K562 (cell line): ENCODE data around the gene MTPN. TPM values are rescaled to one million over a fixed set of nuclear protein-coding genes. Genes with fewer than 3 reads are reported as not detected.
A peak's percentile ranks its signal among the peaks of the same experiment; 100 is the strongest.

Source experiments
- ESRRB ChIP-seq: fragments of 250-450 bp; sonication (Bioruptor Pico); IDR thresholded peaks from 2 replicates; pipeline ENCODE4 v1.5.0; 2020; ENCODE audit warnings: mild to moderate bottlenecking, moderate library complexity, borderline replicate concordance
- GABPB2 ChIP-seq: fragments of 250-450 bp; sonication (Bioruptor Pico); conservative IDR thresholded peaks from 2 replicates; pipeline ENCODE4 v1.5.1; 2021; ENCODE audit warnings: mild to moderate bottlenecking
- HDAC1 ChIP-seq, 2 experiments: fragments of 450-650 bp; IDR thresholded peaks; 2 replicates each; pipeline ENCODE4 v1.6.1; 2016 to 2017; ENCODE audit warnings: inconsistent platforms in 1 of 2, mild to moderate bottlenecking in 1 of 2, moderate library complexity in 1 of 2
- HNRNPUL1 ChIP-seq: fragments of 200-400 bp; formaldehyde crosslinking; IDR thresholded peaks from 2 replicates; pipeline ENCODE4 v1.6.1; 2017; ENCODE audit warnings: low read length
- MECOM ChIP-seq: fragments of 250-450 bp; sonication (Bioruptor Pico); IDR thresholded peaks from 2 replicates; pipeline ENCODE4 v1.8.0; 2022; ENCODE audit warnings: inconsistent platforms
- SMARCA5 ChIP-seq: fragments of 450-650 bp; IDR thresholded peaks from 2 replicates; pipeline ENCODE4 v1.6.1; 2016
- SNRNP70 ChIP-seq: fragments of 200-400 bp; formaldehyde crosslinking; optimal IDR thresholded peaks from 2 replicates; pipeline ENCODE3; 2017; ENCODE audit warnings: low read depth, low read length
- ZNF347 ChIP-seq: fragments of 450-650 bp; formaldehyde crosslinking; IDR thresholded peaks from 2 replicates; pipeline ENCODE4 v1.4.0; 2020; ENCODE audit warnings: low read depth, mild to moderate bottlenecking, moderate library complexity
- ZNF586 ChIP-seq: fragments of 450-650 bp; formaldehyde crosslinking; conservative IDR thresholded peaks from 2 replicates; pipeline ENCODE4 v1.4.0; 2020; ENCODE audit warnings: mild to moderate bottlenecking, moderate library complexity
- ZNF75A ChIP-seq: fragments of 450-650 bp; formaldehyde crosslinking; IDR thresholded peaks from 2 replicates; pipeline ENCODE4 v1.4.0; 2020; ENCODE audit warnings: mild to moderate bottlenecking
- polyA plus RNA-seq, 8 experiments: library from polyadenylated mRNA; depleted of rRNA in 4 of 8; stranded (reverse) in 5 of 8; unstranded in 3 of 8; fragments of >200 nt; fragmentation: Nextera tagmentation in 2 of 8; fragmentation: Illumina TruSeq in 1 of 8; extraction: Ambion mirVana in 2 of 8; extraction: Trizol in 1 of 8; gene quantifications; 2 replicates each; pipeline versions ENCODE4 v1.2.1 to v1.2.3, GENCODE V29; 2011 to 2014; ENCODE audit warnings: inconsistent platforms in 1 of 8, missing spikeins in 1 of 8
- total RNA-seq, 7 experiments: library from RNA; depleted of rRNA in 6 of 7; stranded (reverse); fragments of >200 nt in 6 of 7; fragmentation: Illumina TruSeq in 2 of 7; extraction: Trizol in 2 of 7; gene quantifications; 2 replicates each; pipeline versions ENCODE4 v1.2.1 to v1.2.3, GENCODE V29; 2011 to 2021; ENCODE audit warnings: low replicate concordance in 1 of 7
- TF ChIP-seq, protein P1 (sequence below): fragments of 150-350 bp; conservative IDR thresholded peaks from 2 replicates; pipeline ENCODE4 v1.6.1; 2014; ENCODE audit warnings: low read length
- TF ChIP-seq, protein P2 (sequence below): sonication (generic); formaldehyde crosslinking; IDR thresholded peaks from 2 replicates; pipeline ENCODE4 v1.8.0; 2023; ENCODE audit warnings: mild to moderate bottlenecking, missing genetic modification reagents
- TF ChIP-seq, protein P3 (sequence below): fragments of 450-650 bp; IDR thresholded peaks from 2 replicates; pipeline ENCODE4 v1.6.1; 2016; ENCODE audit warnings: low read depth

Gene MTPN
- total and polyA plus RNA-seq, 9 of the 15 experiments (the other 6 are each of a cell fraction or from before 2014, with no cell fraction given): 68.5 to 261 (median 156) TPM

DNA sequence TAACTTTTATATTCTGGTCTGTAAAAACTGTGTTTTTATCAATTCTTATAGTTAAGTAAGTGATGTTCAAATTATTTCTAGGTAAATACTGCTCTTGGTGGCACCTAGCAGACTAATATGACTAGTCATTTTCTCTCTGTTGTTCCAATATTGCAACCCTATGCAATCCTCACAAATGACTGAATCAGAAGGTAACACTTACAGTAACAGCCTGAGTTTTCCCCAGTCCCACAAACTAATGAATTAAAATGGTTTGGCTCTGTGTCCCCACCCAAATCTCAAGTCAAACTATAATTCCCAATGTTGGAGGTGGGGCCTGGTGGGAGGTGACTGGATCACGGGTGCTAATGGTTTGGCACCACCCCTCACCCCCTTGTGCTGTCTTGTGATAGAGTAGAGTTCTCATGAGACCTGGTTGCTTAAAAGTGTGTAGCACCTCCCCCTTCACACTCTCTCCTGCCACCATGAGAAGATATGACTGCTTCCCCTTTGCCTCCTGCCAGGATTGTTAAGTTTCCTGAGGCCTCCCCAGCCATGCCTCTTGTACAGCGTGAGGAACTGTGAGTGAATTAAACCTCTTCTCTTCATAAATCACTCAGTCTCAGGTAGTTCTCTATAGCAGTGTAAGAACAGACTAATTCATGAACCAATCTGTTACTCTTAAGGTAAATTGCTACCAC, 43.5 kb downstream of the MTPN start (continued):
- TF ChIP-seq, protein P1, sequence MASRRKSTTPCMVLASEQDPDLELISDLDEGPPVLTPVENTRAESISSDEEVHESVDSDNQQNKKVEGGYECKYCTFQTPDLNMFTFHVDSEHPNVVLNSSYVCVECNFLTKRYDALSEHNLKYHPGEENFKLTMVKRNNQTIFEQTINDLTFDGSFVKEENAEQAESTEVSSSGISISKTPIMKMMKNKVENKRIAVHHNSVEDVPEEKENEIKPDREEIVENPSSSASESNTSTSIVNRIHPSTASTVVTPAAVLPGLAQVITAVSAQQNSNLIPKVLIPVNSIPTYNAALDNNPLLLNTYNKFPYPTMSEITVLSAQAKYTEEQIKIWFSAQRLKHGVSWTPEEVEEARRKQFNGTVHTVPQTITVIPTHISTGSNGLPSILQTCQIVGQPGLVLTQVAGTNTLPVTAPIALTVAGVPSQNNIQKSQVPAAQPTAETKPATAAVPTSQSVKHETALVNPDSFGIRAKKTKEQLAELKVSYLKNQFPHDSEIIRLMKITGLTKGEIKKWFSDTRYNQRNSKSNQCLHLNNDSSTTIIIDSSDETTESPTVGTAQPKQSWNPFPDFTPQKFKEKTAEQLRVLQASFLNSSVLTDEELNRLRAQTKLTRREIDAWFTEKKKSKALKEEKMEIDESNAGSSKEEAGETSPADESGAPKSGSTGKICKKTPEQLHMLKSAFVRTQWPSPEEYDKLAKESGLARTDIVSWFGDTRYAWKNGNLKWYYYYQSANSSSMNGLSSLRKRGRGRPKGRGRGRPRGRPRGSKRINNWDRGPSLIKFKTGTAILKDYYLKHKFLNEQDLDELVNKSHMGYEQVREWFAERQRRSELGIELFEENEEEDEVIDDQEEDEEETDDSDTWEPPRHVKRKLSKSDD: no peak
- TF ChIP-seq, protein P2, sequence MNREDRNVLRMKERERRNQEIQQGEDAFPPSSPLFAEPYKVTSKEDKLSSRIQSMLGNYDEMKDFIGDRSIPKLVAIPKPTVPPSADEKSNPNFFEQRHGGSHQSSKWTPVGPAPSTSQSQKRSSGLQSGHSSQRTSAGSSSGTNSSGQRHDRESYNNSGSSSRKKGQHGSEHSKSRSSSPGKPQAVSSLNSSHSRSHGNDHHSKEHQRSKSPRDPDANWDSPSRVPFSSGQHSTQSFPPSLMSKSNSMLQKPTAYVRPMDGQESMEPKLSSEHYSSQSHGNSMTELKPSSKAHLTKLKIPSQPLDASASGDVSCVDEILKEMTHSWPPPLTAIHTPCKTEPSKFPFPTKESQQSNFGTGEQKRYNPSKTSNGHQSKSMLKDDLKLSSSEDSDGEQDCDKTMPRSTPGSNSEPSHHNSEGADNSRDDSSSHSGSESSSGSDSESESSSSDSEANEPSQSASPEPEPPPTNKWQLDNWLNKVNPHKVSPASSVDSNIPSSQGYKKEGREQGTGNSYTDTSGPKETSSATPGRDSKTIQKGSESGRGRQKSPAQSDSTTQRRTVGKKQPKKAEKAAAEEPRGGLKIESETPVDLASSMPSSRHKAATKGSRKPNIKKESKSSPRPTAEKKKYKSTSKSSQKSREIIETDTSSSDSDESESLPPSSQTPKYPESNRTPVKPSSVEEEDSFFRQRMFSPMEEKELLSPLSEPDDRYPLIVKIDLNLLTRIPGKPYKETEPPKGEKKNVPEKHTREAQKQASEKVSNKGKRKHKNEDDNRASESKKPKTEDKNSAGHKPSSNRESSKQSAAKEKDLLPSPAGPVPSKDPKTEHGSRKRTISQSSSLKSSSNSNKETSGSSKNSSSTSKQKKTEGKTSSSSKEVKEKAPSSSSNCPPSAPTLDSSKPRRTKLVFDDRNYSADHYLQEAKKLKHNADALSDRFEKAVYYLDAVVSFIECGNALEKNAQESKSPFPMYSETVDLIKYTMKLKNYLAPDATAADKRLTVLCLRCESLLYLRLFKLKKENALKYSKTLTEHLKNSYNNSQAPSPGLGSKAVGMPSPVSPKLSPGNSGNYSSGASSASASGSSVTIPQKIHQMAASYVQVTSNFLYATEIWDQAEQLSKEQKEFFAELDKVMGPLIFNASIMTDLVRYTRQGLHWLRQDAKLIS (CRISPR knock-in tag): no peak
- TF ChIP-seq HNRNPUL1 (no peak), HDAC1 (IDR thresholded peaks at IDR 0.05) (no peak), GABPB2 (no peak), ESRRB (CRISPR knock-in tag) (no peak), SNRNP70 (no peak), ZNF75A (CRISPR knock-in tag) (no peak), SMARCA5 (peak; percentile 43; the same call in 1 of the 2 replicates), MECOM (no peak), ZNF347 (CRISPR knock-in tag) (no peak), ZNF586 (CRISPR knock-in tag) (no peak)
- TF ChIP-seq, protein P3, sequence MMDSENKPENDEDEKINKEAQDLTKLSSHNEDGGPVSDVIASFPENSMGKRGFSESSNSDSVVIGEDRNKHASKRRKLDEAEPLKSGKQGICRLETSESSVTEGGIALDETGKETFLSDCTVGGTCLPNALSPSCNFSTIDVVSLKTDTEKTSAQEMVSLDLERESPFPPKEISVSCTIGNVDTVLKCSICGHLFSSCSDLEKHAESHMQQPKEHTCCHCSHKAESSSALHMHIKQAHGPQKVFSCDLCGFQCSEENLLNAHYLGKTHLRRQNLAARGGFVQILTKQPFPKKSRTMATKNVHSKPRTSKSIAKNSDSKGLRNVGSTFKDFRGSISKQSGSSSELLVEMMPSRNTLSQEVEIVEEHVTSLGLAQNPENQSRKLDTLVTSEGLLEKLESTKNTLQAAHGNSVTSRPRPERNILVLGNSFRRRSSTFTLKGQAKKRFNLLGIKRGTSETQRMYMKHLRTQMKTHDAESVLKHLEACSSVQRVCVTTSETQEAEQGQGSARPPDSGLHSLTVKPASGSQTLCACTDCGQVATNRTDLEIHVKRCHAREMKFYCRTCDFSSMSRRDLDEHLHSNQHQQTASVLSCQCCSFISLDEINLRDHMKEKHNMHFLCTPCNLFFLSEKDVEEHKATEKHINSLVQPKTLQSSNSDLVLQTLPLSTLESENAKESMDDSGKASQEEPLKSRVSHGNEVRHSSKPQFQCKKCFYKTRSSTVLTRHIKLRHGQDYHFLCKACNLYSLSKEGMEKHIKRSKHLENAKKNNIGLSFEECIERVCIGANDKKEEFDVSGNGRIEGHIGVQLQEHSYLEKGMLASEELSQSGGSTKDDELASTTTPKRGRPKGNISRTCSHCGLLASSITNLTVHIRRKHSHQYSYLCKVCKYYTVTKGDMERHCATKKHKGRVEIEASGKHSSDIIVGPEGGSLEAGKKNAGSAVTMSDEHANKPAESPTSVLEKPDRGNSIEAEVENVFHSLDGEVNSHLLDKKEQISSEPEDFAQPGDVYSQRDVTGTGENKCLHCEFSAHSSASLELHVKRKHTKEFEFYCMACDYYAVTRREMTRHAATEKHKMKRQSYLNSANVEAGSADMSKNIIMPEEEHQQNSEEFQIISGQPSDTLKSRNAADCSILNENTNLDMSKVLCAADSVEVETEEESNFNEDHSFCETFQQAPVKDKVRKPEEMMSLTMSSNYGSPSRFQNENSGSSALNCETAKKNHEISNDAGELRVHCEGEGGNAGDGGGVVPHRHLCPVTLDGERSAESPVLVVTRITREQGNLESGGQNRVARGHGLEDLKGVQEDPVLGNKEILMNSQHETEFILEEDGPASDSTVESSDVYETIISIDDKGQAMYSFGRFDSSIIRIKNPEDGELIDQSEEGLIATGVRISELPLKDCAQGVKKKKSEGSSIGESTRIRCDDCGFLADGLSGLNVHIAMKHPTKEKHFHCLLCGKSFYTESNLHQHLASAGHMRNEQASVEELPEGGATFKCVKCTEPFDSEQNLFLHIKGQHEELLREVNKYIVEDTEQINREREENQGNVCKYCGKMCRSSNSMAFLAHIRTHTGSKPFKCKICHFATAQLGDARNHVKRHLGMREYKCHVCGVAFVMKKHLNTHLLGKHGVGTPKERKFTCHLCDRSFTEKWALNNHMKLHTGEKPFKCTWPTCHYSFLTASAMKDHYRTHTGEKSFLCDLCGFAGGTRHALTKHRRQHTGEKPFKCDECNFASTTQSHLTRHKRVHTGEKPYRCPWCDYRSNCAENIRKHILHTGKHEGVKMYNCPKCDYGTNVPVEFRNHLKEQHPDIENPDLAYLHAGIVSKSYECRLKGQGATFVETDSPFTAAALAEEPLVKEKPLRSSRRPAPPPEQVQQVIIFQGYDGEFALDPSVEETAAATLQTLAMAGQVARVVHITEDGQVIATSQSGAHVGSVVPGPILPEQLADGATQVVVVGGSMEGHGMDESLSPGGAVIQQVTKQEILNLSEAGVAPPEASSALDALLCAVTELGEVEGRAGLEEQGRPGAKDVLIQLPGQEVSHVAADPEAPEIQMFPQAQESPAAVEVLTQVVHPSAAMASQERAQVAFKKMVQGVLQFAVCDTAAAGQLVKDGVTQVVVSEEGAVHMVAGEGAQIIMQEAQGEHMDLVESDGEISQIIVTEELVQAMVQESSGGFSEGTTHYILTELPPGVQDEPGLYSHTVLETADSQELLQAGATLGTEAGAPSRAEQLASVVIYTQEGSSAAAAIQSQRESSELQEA: no peak
